GM21360 (cell line): ENCODE data around the gene SNORC.

ENCODE experiments used
- ATAC-seq: cut with Tn5 transposase; IDR thresholded peaks from one replicate; pipeline ENCODE4 v1.9.1; 2021; ENCODE audit warnings: mild to moderate bottlenecking, moderate library complexity; ENCODE audit not compliant: unreplicated experiment

SNORC gene

GRCh38 chr2:232882085-232882484 is 12.0 kb downstream of the SNORC start:
- ATAC-seq, result no peak

GRCh38 chr2:232882505-232883115 is 12.5 kb downstream of the SNORC start:
- ATAC-seq, result no peak

- no peak for ATAC-seq
These were observed 13.2 kb downstream of the SNORC start for GRCh38 chr2:232883116-232883721.

GRCh38 chr2:232884001-232884421 is 13.9 kb downstream of the SNORC start:
- no peak for ATAC-seq

- ATAC-seq, result no peak
These were observed 14.6 kb downstream of the SNORC start for GRCh38 chr2:232884549-232885263.

GRCh38 chr2:232885264-232885961 is 15.3 kb downstream of the SNORC start:
- ATAC-seq, result no peak

GRCh38 chr2:232886176-232886575 is 16.1 kb downstream of the SNORC start:
- ATAC-seq, result no peak

- no peak for ATAC-seq
These were observed 16.6 kb downstream of the SNORC start for GRCh38 chr2:232886632-232887031.

GRCh38 chr2:232887171-232887850 is 17.2 kb downstream of the SNORC start:
- ATAC-seq, result no peak

GRCh38 chr2:232888099-232888836 is 18.2 kb downstream of the SNORC start:
- no peak for ATAC-seq

GRCh38 chr2:232888839-232889529 is 18.9 kb downstream of the SNORC start:
- no peak for ATAC-seq

GRCh38 chr2:232889876-232890401 is 19.9 kb downstream of the SNORC start:
- no peak for ATAC-seq

GRCh38 chr2:232890536-232890895 is 20.5 kb downstream of the SNORC start:
- no peak for ATAC-seq

GRCh38 chr2:232890896-232891601 is 21.0 kb downstream of the SNORC start:
- ATAC-seq, result no peak

- no peak for ATAC-seq
These were observed 21.6 kb downstream of the SNORC start for GRCh38 chr2:232891621-232892071.

GRCh38 chr2:232892221-232892620 is 22.2 kb downstream of the SNORC start:
- ATAC-seq, result no peak

GRCh38 chr2:232892843-232893242 is 22.8 kb downstream of the SNORC start:
- ATAC-seq, result no peak

GRCh38 chr2:232893834-232894233 is 23.8 kb downstream of the SNORC start:
- ATAC-seq, result no peak

- ATAC-seq, result no peak
These were observed 24.2 kb downstream of the SNORC start for GRCh38 chr2:232894251-232894650.
